ENCODE results near the gene PRPF38A.

The PRPF38A gene

GRCh38 chr1:52404975-52405338, 555 bp downstream of the PRPF38A start:
- Histone ChIP-seq H3K79me2 (ENCODE audit: control insufficient read depth, low read length) (peaks cover 79% of the 10 kb centered on the region), H3K4me2 (ENCODE audit: low read length) (peak overlapping the region; percentile 76), H3K4me3 (ENCODE audit: low read length) (peak overlapping the region; percentile 92), H3K27me3 (ENCODE audit: control insufficient read depth, low read length) (no peaks in the 10 kb centered on the region), H3F3A (ENCODE audit: control insufficient read depth, insufficient read depth) (no peaks in the 10 kb centered on the region), H4K20me1 (ENCODE audit: control insufficient read depth, insufficient read depth, low read depth, low read length) (peaks cover 9% of the 10 kb centered on the region; the same call in 1 of the 2 replicates), H3K36me3 (ENCODE audit: control insufficient read depth, low read length) (peaks cover 85% of the 10 kb centered on the region), H3K9me3 (ENCODE audit: control insufficient read depth, insufficient read depth, low read length) (no peaks in the 10 kb centered on the region), H3K27ac (ENCODE audit: low read depth, low read length) (peak overlapping the region; percentile 79), H3K4me1 (ENCODE audit: control insufficient read depth, low read length) (peaks cover 29% of the 10 kb centered on the region), H3K9me2 (replicated peaks; ENCODE audit: control insufficient read depth, low read length) (no peaks in the 10 kb centered on the region)
- no peak for TF ChIP-seq CTCF (IDR thresholded peaks at IDR 0.05; ENCODE audit: low read depth, low read length, poor library complexity, severe bottlenecking)
- no peak for TF ChIP-seq EZH2phosphoT487 (IDR thresholded peaks at IDR 0.05; ENCODE audit: borderline replicate concordance, low read length)

GRCh38 chr1:52413410-52413989, 9.1 kb downstream of the PRPF38A start:
- H3K9me2 ChIP-seq (replicated peaks; ENCODE audit: control insufficient read depth, low read length), result no peaks in the 10 kb centered on the region
- no peaks in the 10 kb centered on the region for H4K20me1 ChIP-seq (ENCODE audit: control insufficient read depth, insufficient read depth, low read depth, low read length)
- no peak overlapping the region for H3K4me2 ChIP-seq (ENCODE audit: low read length)
- H3K4me3 ChIP-seq (ENCODE audit: low read length), result no peak overlapping the region
- TF ChIP-seq EZH2phosphoT487 (IDR thresholded peaks at IDR 0.05; ENCODE audit: borderline replicate concordance, low read length) (no peak), CTCF (IDR thresholded peaks at IDR 0.05; ENCODE audit: low read depth, low read length, poor library complexity, severe bottlenecking) (no peak)
- no peak overlapping the region for H3K27ac ChIP-seq (ENCODE audit: low read depth, low read length)
- H3K4me1 ChIP-seq (ENCODE audit: control insufficient read depth, low read length), result no peaks in the 10 kb centered on the region
- no peaks in the 10 kb centered on the region for H3K9me3 ChIP-seq (ENCODE audit: control insufficient read depth, insufficient read depth, low read length)
- 0 out of 2 replicates have a peak, but pooled peaks cover 2% of the 10 kb centered on the region for H3F3A ChIP-seq (ENCODE audit: control insufficient read depth, insufficient read depth)
- peaks cover 90% of the 10 kb centered on the region for H3K36me3 ChIP-seq (ENCODE audit: control insufficient read depth, low read length)
- H3K27me3 ChIP-seq (ENCODE audit: control insufficient read depth, low read length), result no peaks in the 10 kb centered on the region
- peaks cover under 1% of the 10 kb centered on the region for H3K79me2 ChIP-seq (ENCODE audit: control insufficient read depth, low read length)

GRCh38 chr1:52414942-52415341, 10.5 kb downstream of the PRPF38A start:
- TF ChIP-seq CTCF (IDR thresholded peaks at IDR 0.05; ENCODE audit: low read depth, low read length, poor library complexity, severe bottlenecking) (no peak), EZH2phosphoT487 (IDR thresholded peaks at IDR 0.05; ENCODE audit: borderline replicate concordance, low read length) (no peak)
- H3K36me3 ChIP-seq (ENCODE audit: control insufficient read depth, low read length), result peaks cover 87% of the 10 kb centered on the region
- H3K27ac ChIP-seq (ENCODE audit: low read depth, low read length), result no peak overlapping the region
- no peaks in the 10 kb centered on the region for H3K4me1 ChIP-seq (ENCODE audit: control insufficient read depth, low read length)
- no peak overlapping the region for H3K4me3 ChIP-seq (ENCODE audit: low read length)
- no peaks in the 10 kb centered on the region for H3K9me2 ChIP-seq (replicated peaks; ENCODE audit: control insufficient read depth, low read length)
- H3K27me3 ChIP-seq (ENCODE audit: control insufficient read depth, low read length), result no peaks in the 10 kb centered on the region
- 0 out of 2 replicates have a peak, but pooled peaks cover 2% of the 10 kb centered on the region for H3F3A ChIP-seq (ENCODE audit: control insufficient read depth, insufficient read depth)
- no peaks in the 10 kb centered on the region for H3K9me3 ChIP-seq (ENCODE audit: control insufficient read depth, insufficient read depth, low read length)
- H4K20me1 ChIP-seq (ENCODE audit: control insufficient read depth, insufficient read depth, low read depth, low read length), result no peaks in the 10 kb centered on the region
- no peak overlapping the region for H3K4me2 ChIP-seq (ENCODE audit: low read length)
- H3K79me2 ChIP-seq (ENCODE audit: control insufficient read depth, low read length), result no peaks in the 10 kb centered on the region
